K562 (cell line): ENCODE data around the gene COL28A1.

ENCODE experiments used
- ARID2 ChIP-seq: fragments of 450-650 bp; IDR thresholded peaks from 2 replicates; pipeline ENCODE4 v1.6.1; 2017; ENCODE audit warnings: antibody characterized with exemption, mild to moderate bottlenecking
- CHCHD3 ChIP-seq: fragments of 250-450 bp; sonication (Bioruptor Pico); IDR thresholded peaks from 2 replicates; pipeline ENCODE4 v2.1.2; 2022; ENCODE audit warnings: mild to moderate bottlenecking
- CTBP1 ChIP-seq: fragments of 450-650 bp; IDR thresholded peaks from 2 replicates; pipeline ENCODE4 v1.6.1; 2016; ENCODE audit warnings: borderline replicate concordance
- MAX ChIP-seq: sonication (generic); formaldehyde crosslinking; IDR thresholded peaks from 2 replicates; pipeline ENCODE4 v1.9.0; 2022; ENCODE audit warnings: mild to moderate bottlenecking, missing genetic modification reagents
- SIN3B ChIP-seq: fragments of 450-650 bp; IDR thresholded peaks from 2 replicates; pipeline ENCODE4 v1.6.1; 2017; ENCODE audit warnings: low read depth, mild to moderate bottlenecking, moderate library complexity

GRCh38 chr7:7584653-7585052 is 49.0 kb upstream of the COL28A1 start:
- TF ChIP-seq CHCHD3 (no peak), SIN3B (no peak), CTBP1 (no peak), ARID2 (no peak), MAX (no peak)
